Measurements from ENCODE around the gene WEE2.

Gene WEE2

GRCh38 chr7:141666071-141666470, 42.1 kb upstream of the WEE2 start:
- TF ChIP-seq CTCF (IDR thresholded peaks at IDR 0.05; ENCODE audit: insufficient read depth, low read depth, low read length, missing control alignments), result no peak
- no peak for DNase-seq (ENCODE audit: low read depth)
- H3K4me3 ChIP-seq (ENCODE audit: low read depth, low read length), result no peak overlapping the region

- H3K4me3 ChIP-seq (ENCODE audit: low read depth, low read length), result no peak overlapping the region
Observed at GRCh38 chr7:141668853-141669252, 39.3 kb upstream of the WEE2 start.

GRCh38 chr7:141671705-141672496, 36.3 kb upstream of the WEE2 start:
- no peak for TF ChIP-seq CTCF (IDR thresholded peaks at IDR 0.05; ENCODE audit: insufficient read depth, low read depth, low read length, missing control alignments)
- no peak for DNase-seq (ENCODE audit: low read depth)

More at GRCh38 chr7:141668853-141669252, 39.3 kb upstream of the WEE2 start:
- TF ChIP-seq CTCF (IDR thresholded peaks at IDR 0.05; ENCODE audit: insufficient read depth, low read depth, low read length, missing control alignments), result no peak
- no peak for DNase-seq (ENCODE audit: low read depth)

GRCh38 chr7:141673346-141673745, 34.8 kb upstream of the WEE2 start:
- no peak for TF ChIP-seq CTCF (IDR thresholded peaks at IDR 0.05; ENCODE audit: insufficient read depth, low read depth, low read length, missing control alignments)
- DNase-seq (ENCODE audit: low read depth), result no peak
- H3K4me3 ChIP-seq (ENCODE audit: low read depth, low read length), result no peak overlapping the region

More at GRCh38 chr7:141671705-141672496, 36.3 kb upstream of the WEE2 start:
- H3K4me3 ChIP-seq (ENCODE audit: low read depth, low read length), result no peak overlapping the region

- H3K4me3 ChIP-seq (ENCODE audit: low read depth, low read length), result no peak overlapping the region
- no peak for DNase-seq (ENCODE audit: low read depth)
- TF ChIP-seq CTCF (IDR thresholded peaks at IDR 0.05; ENCODE audit: insufficient read depth, low read depth, low read length, missing control alignments), result no peak
Observed at GRCh38 chr7:141674171-141674671, 33.9 kb upstream of the WEE2 start.

- H3K4me3 ChIP-seq (ENCODE audit: low read depth, low read length), result no peak overlapping the region
- TF ChIP-seq CTCF (IDR thresholded peaks at IDR 0.05; ENCODE audit: insufficient read depth, low read depth, low read length, missing control alignments), result peak; percentile 37
- DNase-seq (ENCODE audit: low read depth), result no peak
Observed at GRCh38 chr7:141674702-141675101, 33.5 kb upstream of the WEE2 start.
